Measurements from ENCODE around the gene SLC8A3. TPM values are rescaled to one million over a fixed set of nuclear protein-coding genes. Genes with fewer than 3 reads are reported as not detected.

The SLC8A3 gene
- total RNA-seq, 1 experiment from 2014 or later, result 0.13 TPM

- 100% methylated on average over 1 of the region's 4 CpGs for WGBS (ENCODE audit: extremely low coverage, insufficient read length, low lambda C conversion rate)
- no peak overlapping the region for H4K8ac ChIP-seq (replicated peaks; ENCODE audit: insufficient read length, low read depth, low read length)
- no peak overlapping the region for H4K91ac ChIP-seq (ENCODE audit: insufficient read length, low read depth, low read length)
- H3K23me2 ChIP-seq (ENCODE audit: insufficient read length, low read depth, low read length, poor library complexity, severe bottlenecking), result no peaks in the 10 kb centered on the region
- no peak overlapping the region for H3K27ac ChIP-seq (ENCODE audit: insufficient read length, low read depth, low read length)
- H2AK5ac ChIP-seq (ENCODE audit: insufficient read length, low read length), result no peak overlapping the region
- no peaks in the 10 kb centered on the region for H3K4me1 ChIP-seq (ENCODE audit: insufficient read depth, low read length)
- no peaks in the 10 kb centered on the region for H3K27me3 Mint-ChIP-seq (ENCODE audit: low read depth)
- no peak overlapping the region for H3K27ac Mint-ChIP-seq
- H3K36me3 Mint-ChIP-seq (ENCODE audit: insufficient read depth in 1 of 3, low read depth in 3 of 3), result no peaks in the 10 kb centered on the region
- no peaks in the 10 kb centered on the region for H3K79me1 ChIP-seq (ENCODE audit: insufficient read depth, low read depth, low read length, poor library complexity, severe bottlenecking)
- H3K27me3 ChIP-seq (ENCODE audit: insufficient read depth, low read length), result no peaks in the 10 kb centered on the region
- no peak overlapping the region for H2BK120ac ChIP-seq (ENCODE audit: low read depth, low read length, poor library complexity, severe bottlenecking)
- H3K9me3 ChIP-seq (ENCODE audit: control insufficient read depth, low read depth, low read length), result no peaks in the 10 kb centered on the region
- H2BK20ac ChIP-seq (ENCODE audit: low read depth, low read length, poor library complexity, severe bottlenecking), result no peak overlapping the region
- no peak overlapping the region for H3K56ac ChIP-seq (ENCODE audit: insufficient read length, low read depth, low read length)
- H3K4me1 Mint-ChIP-seq, result peaks cover 4 to 10% of the 10 kb centered on the region in 2 experiments
- no peaks in the 10 kb centered on the region for H4K20me1 ChIP-seq (ENCODE audit: control insufficient read depth, insufficient read depth, insufficient read length)
- H3K4ac ChIP-seq (ENCODE audit: low read depth, low read length), result no peak overlapping the region
- no peak overlapping the region for H3K4me2 ChIP-seq (ENCODE audit: insufficient read depth, insufficient read length, low read length)
- H3K4me3 Mint-ChIP-seq, result no peak overlapping the region
- no peak overlapping the region for H3T11ph ChIP-seq (ENCODE audit: low read length)
- no peak overlapping the region for H3K9ac ChIP-seq (ENCODE audit: extremely low read depth, insufficient read length, low read length)
- H3K79me2 ChIP-seq (ENCODE audit: insufficient read depth, low read length), result no peaks in the 10 kb centered on the region
- no peak overlapping the region for H3K18ac ChIP-seq (ENCODE audit: insufficient read length, low read depth, low read length)
- H4K5ac ChIP-seq (ENCODE audit: insufficient read length, low read depth, low read length), result no peak overlapping the region
- H3K9me3 Mint-ChIP-seq, result no peaks in the 10 kb centered on the region
- no peak overlapping the region for H2BK5ac ChIP-seq (ENCODE audit: insufficient read length, low read length)
- H2AFZ ChIP-seq (ENCODE audit: low read length), result no peak overlapping the region
- no peak overlapping the region for H2BK12ac ChIP-seq (ENCODE audit: insufficient read length, low read depth, low read length)
- H3K14ac ChIP-seq (ENCODE audit: insufficient read depth, low read length), result no peak overlapping the region
- H2BK15ac ChIP-seq (ENCODE audit: low read depth, low read length), result no peak overlapping the region
- DNase-seq, result no peak
- no peak overlapping the region for H3K23ac ChIP-seq (ENCODE audit: insufficient read length, low read depth, low read length)
- TF ChIP-seq, protein P1, sequence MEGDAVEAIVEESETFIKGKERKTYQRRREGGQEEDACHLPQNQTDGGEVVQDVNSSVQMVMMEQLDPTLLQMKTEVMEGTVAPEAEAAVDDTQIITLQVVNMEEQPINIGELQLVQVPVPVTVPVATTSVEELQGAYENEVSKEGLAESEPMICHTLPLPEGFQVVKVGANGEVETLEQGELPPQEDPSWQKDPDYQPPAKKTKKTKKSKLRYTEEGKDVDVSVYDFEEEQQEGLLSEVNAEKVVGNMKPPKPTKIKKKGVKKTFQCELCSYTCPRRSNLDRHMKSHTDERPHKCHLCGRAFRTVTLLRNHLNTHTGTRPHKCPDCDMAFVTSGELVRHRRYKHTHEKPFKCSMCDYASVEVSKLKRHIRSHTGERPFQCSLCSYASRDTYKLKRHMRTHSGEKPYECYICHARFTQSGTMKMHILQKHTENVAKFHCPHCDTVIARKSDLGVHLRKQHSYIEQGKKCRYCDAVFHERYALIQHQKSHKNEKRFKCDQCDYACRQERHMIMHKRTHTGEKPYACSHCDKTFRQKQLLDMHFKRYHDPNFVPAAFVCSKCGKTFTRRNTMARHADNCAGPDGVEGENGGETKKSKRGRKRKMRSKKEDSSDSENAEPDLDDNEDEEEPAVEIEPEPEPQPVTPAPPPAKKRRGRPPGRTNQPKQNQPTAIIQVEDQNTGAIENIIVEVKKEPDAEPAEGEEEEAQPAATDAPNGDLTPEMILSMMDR (conservative IDR thresholded peaks at IDR 0.05), result no peak
Measured at GRCh38 chr14:70149596-70150165, 39.1 kb downstream of the SLC8A3 start.

Data from H9 (cell line).